ENCODE data around the gene DGAT2.

GRCh38 chr11:75784506-75784905 is 15.9 kb downstream of the DGAT2 start:
- TF ChIP-seq POLR2A (IDR thresholded peaks at IDR 0.05) (no peak), CTCF (IDR thresholded peaks at IDR 0.05) (no peak)

Data from body of pancreas (tissue), 4 donors.